DMS153 treated with DMSO at 0.1 percent for 48 hours (cell line): Measurements from ENCODE around the gene CYTH1.

Source experiments
- DNase-seq: peaks from one replicate; lab custom pipeline; 2025; ENCODE audit not compliant: unreplicated experiment; lab: John Stamatoyannopoulos, UW

CYTH1 gene

GRCh38 chr17:78654325-78654724 is 127.7 kb downstream of the CYTH1 start:
- DNase-seq = no peak

- no peak for DNase-seq
Measured at GRCh38 chr17:78653382-78653781, 128.7 kb downstream of the CYTH1 start.

GRCh38 chr17:78652913-78653312 is 129.2 kb downstream of the CYTH1 start:
- no peak for DNase-seq

GRCh38 chr17:78652024-78652423 is 130.0 kb downstream of the CYTH1 start:
- no peak for DNase-seq

GRCh38 chr17:78651554-78651953 is 130.5 kb downstream of the CYTH1 start:
- no peak for DNase-seq

- no peak for DNase-seq
Measured at GRCh38 chr17:78650093-78650715, 131.9 kb downstream of the CYTH1 start.

GRCh38 chr17:78648293-78648692 is 133.8 kb downstream of the CYTH1 start:
- no peak for DNase-seq

- DNase-seq = no peak
Measured at GRCh38 chr17:78647032-78647431, 135.0 kb downstream of the CYTH1 start.

GRCh38 chr17:78645421-78646295 is 136.4 kb downstream of the CYTH1 start:
- DNase-seq = peak; percentile 19

GRCh38 chr17:78644931-78645351 is 137.1 kb downstream of the CYTH1 start:
- no peak for DNase-seq

GRCh38 chr17:78644224-78644623 is 137.8 kb downstream of the CYTH1 start:
- DNase-seq = no peak

- DNase-seq = no peak
Measured at GRCh38 chr17:78643326-78643725, 138.7 kb downstream of the CYTH1 start.

GRCh38 chr17:78642707-78643106 is 139.4 kb downstream of the CYTH1 start:
- DNase-seq = no peak

- DNase-seq = no peak
Measured at GRCh38 chr17:78641666-78642065, 140.4 kb downstream of the CYTH1 start.

GRCh38 chr17:78641243-78641642 is 140.8 kb downstream of the CYTH1 start:
- no peak for DNase-seq

- DNase-seq = no peak
Measured at GRCh38 chr17:78640700-78641099, 141.4 kb downstream of the CYTH1 start.

- DNase-seq = no peak
Measured at GRCh38 chr17:78637643-78638420, 144.2 kb downstream of the CYTH1 start.

- DNase-seq = no peak
Measured at GRCh38 chr17:78637146-78637545, 144.9 kb downstream of the CYTH1 start.

GRCh38 chr17:78634154-78634553 is 147.9 kb downstream of the CYTH1 start:
- DNase-seq = no peak

GRCh38 chr17:78629436-78629995 is 152.6 kb downstream of the CYTH1 start:
- DNase-seq = no peak
